HG03108 (cell line): ENCODE measurements around the gene SEMA7A.
A peak's percentile ranks its signal among the peaks of the same experiment; 100 is the strongest.

Experiments used
- ATAC-seq: cut with Tn5 transposase; IDR thresholded peaks from one replicate; pipeline ENCODE4 v1.9.1; 2021; ENCODE audit warnings: moderate library complexity; ENCODE audit not compliant: unreplicated experiment

The SEMA7A gene

DNA sequence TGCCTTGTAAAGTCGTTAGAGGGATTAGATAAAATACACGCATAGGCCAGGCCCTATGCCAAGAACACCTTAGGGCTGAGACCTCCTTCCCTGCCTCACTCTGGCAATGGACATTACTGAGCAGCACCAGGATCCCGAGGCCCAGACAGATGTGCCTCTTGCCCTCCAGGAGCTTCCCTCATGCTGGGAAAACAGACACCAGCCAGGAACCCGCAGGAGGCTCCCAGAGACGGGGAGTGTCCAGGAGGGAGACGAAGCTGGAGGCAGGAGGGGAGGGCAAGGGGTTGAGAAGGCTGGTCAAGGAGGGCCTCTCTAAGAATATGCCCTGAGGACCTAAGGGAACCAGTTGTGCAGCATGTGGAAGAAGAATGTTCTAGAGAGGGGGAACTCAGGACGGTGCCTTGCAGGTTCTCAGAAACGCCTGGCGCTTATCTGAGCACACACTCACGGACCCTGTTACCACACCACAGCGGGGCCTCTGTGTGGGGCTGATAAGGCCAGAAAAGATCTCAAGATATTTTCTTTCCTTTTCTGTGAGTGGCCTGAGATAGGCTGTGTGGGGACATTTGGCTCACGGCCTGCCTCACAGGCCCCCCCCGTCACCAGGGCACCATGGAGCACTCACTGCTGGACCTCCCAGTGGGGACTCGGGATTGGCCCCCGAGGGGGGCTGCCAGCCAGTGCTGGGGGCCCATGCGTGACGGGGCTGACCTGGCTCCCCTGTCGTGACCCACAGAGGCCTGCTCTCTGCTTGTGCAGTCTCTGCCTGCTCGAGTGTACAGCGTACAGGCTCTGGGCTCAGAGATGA is 44.3 kb downstream of the SEMA7A start:
- ATAC-seq = no peak

DNA sequence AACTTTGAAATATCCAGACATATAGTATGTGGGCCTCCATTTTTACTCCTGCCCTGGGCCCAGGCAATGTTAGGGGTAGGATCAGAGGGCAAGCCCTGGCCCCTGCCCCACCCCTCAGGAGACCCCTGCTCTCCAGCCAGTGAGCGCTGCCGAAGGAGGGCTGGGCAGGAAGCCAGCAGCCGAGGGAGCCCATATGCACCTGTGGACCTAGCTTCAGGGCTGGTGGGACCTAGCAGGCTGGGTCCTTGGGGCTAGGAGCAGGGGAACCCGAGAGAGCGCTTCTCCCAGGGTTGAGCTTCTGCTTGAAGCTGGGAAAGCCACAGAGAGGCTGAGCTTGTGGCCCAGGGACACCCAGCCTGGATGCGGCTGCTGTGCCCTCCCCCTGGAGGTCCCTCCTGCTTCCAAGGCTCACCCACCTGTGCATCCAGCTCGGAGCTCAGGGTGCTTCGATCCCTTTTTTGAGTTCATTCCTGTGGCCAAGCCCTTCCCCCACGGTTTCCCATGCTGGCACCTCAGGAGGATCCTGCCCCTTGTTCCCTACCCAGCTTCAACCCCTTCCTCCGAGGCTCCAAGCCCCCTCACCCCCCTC is 45.3 kb downstream of the SEMA7A start:
- no peak for ATAC-seq

DNA sequence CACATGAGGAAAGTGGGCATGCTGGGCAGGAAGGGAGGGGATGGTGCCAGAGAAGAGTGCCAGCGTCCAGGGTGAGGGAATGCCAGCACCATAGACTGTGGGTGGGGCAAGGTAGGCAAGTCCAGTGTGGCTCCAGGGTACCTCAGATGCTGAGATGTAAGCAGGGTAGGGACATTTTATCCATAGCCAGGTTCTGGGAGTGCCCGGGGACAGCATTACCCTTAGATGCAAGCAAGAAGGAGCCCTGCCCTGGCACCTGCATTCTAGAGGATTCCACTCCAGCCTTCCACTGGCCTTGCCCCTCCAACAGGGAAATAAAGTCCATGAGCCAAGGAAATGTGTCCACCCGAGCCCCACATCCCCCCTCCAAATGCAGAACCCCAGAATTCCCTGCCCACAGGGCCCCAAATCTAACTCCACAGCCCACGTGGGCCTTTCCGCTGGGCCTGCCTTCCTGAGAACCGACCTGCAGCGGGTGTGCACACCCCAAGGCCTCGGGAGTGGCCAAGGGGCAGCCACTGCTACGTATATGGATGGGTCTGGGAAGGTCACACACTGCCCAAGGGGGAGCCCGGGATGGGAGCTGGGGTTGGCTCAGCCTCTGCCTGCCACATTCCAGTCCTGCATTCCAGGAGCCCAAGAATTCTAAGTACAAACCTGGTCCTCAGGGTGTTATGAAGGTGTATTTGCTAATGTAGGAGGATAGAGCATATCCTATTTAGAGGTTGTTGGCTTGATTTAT is 46.0 kb downstream of the SEMA7A start:
- no peak for ATAC-seq

DNA sequence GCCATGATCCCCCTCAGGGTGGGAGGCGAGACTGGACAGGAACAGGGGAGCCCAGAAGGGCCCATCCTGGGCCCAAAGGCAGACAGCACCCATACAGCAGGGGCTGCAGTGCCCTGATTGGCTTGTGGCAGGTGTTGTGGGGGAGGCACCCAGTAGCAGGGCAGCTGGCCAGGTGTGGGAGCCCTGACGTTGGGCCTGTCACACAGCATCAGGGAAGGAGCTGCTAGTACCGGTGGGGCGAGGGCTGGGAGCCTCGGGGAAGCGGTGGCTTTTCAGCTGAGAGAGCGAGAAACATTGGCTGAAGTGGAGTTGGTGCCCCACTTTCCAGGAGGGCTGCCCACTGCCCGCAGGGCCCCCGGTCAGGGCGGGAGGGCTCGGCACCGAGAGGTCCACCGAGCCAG is 46.6 kb downstream of the SEMA7A start:
- no peak for ATAC-seq

DNA sequence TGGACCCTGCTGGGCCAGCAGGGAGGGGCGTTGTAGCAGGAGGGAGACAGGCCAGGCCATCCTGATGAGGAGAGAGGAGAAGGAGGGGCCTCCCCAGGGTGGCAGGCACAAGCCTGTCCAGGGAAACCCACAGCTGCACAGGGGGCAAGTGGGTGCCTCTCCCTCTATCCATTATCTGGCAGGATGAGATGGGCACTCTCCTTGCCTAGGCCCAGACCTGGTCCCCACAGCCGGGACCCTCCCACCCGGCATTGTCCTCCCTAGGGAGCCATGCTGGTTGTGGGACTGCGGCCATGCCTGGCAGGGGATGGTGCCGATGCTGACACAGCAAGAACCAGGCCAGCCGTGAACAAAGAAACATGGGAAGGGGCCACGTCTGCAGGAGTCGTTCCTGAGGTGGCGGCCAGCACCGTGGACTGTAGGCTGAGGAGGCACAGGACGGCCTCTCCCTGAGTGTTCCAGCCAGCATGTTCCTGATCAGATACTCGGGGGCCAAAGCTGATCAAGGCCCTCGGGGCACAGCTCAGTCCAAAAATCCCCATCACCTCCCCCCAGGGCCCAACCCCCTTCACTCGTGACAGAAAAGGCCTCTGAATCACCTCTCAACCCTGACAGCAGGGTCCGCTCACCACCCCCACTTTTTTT is 47.1 kb downstream of the SEMA7A start:
- no peak for ATAC-seq

DNA sequence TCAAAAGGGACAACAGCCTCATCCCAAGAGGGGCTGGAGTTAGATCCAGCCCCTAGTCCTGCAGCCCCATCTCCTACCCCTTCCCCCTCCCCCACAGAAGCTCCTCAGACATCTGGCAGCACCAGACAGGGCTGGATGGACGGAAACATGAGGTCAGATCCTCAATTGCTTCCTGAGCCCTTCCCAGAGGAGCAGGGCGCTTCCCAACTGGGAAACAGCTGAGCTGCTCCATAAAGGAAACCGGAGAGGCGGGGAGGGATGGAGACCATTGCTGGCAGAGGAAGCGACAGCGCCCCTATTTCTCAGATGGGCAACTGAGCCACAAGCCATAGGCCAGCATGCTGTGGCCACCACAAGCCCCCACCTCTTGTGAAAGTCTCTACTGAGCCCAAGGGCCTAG is 48.0 kb downstream of the SEMA7A start:
- no peak for ATAC-seq

DNA sequence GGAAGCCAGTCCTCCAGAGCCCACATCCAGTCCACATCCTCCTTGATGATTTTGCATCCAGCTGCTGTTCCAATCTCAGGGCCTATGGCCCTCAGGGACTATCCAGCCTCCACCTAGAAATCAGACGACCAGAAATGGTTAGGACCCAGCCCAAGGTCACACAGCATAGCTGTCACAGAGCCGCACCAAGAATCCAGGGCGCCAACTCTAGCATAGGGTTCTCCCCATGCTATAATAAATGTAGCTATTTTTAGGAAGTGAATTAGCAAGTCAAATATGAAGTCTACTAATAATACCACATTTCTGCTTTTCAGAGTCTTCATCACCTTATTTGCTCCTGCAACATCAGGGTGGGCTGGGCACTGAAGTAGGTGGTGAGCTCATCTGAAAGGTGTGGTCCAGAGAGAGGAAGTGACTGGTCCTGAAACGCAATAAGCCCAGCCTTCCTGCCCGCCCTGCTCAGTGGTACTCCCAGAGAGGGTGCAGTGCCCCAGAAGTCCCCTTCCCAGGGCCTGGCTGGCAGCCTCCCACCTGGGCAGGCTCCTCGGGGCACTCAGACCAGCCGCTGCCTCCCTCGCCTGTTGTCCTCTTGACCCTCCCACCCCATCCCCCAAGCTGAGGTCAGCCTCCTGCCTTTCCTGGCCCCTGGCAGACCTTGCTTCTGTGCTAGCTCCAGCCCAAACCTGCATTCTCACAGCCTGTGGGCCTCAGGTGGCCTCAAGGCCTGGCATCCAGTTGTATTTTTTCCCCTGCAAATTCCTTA is 48.7 kb downstream of the SEMA7A start:
- peak; percentile 48 for ATAC-seq

DNA sequence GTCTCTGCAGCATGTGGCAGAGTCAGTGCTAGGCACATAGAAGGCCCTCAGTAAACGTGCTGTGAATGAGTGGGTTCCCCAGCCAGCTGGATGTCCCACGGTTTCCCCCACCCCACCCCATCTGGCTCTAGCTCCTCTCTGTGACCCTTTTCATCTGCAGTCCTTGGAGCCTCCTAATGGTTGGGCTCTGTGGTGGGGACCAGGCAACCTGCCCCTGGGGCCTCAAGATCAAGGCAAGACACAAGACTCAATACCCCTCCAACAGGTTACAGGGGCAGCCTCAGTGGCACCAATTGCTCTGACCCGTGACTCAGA is 49.2 kb downstream of the SEMA7A start:
- no peak for ATAC-seq

DNA sequence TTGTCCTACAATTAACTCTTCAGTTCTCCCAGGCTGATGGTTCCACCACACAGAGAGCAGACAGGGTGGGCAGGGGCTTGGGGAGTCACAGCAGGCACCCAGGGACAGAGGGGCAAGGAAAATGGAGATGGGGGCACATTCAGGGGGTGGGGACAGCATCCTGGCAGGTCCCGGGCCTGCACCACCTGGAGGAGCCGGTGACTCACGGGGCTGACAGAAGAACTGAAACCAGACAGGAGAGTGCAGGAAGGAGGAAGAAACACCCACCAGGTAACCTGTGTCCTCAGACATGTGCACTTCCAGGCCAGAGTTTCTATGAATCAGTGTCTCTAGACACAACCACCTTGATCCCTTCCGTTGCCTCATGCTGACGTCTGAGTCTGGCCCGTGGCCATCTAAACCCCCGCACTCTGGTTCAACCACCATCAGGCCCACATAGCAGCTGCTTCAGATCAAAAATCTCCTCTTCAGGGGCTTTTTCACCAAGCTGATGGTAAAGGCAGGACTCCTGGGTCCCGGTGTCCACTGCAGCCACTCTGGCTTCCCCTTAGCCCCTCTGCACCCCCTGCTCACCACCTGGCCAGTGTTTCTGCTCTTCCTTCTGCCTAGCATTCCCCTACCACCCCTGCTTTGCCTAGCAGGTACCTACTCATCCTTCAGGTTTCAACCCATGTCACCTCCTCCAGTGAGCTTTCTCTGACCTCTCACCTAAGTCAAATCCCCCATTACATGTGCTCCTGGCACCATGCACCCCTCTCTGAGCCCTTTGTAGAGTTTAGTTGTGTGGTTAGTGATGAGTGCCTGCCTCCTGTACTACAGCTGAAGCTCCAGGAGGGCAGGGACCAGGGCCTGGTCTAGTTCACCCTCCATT is 49.8 kb downstream of the SEMA7A start:
- peak; percentile 40 for ATAC-seq

DNA sequence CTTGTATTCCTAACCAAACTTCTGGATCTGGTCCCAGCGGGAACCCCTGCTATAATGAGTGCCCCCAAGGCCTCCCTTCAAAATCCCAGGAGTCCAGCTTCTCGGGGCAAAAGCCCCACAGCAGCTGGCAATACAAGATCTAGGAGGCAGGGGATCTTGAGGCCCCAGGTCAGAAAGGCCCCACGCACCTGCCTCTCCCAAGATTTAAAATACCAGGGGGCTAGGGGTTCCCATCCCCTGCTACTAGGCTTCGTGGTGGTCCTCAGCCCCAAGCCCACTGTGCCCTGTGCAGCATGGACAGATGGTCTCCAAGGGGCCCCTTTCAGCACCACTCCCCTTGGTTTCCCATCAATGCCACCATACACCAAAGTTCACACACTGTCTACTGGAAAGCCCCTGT is 50.5 kb downstream of the SEMA7A start:
- no peak for ATAC-seq

DNA sequence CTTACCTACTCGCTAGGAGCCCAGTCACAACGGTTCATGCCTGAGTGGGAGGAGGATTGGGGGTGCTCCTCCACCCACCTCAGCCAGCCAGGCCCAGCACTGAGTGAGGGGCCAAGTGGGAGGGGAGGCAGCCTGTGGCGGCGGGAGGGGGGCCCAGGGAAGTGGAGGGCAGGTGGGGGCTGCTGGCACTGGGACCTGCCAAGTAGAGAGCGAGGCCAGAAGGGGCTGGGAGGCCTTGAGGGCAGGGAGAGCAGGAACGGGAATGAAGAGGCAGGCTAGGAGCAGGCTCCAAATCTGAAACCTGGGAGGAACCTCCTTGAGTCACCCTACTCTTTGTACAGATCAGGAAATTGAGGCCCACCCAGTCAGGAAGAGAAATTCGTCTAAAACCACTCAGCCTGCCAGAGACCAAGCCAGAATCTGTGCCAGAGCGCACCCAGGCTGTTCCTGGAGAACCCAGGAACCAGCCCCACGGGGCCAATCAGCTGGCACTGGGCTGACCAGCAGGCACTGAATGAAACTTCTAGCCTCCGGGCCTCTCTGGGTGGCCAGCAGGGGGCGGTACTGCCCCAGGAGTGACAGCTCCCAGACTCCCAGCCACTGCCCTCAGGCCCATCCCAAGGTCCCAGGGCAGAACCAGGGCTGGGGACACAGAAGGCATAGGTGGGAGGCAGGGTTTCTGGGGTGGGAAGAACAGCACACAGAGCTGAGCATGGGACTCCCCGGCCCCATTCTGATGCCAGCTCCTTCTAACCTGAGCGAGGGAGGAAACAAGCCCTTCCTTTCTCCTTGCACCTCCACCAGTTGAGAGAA is 51.5 kb downstream of the SEMA7A start:
- no peak for ATAC-seq

DNA sequence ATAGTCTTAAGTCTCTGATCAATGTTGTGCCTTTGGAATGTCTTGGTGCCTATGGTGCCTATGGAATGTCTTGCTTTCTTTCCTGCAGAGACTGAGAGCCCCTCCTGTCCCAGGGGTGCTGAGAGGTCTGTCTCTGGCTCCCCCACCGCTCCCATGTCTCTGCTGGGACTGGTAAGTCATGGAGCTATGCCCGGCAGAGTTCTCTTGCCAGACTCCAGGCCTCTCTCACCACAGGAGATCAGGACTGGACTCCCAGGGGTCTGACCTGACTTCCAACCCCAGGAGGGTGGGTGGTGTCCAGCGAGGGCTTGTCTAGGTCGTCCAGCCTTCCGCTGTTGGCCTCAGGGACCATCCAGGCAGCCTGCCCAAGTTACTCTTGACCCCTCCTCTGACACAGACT is 52.3 kb downstream of the SEMA7A start:
- no peak for ATAC-seq

DNA sequence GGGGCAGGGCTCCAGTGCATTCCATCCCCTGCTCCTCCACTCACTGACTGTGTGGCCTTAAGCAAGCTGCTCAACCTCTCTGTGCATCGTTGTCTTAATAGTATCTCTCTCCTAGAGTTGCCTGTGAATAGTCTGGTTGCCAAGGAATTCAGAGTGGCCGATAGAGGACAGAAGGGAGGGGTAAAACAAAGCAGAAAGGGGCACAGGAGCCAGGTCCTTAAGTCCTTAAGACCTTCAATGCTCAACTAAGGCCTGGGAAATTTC is 52.6 kb downstream of the SEMA7A start:
- ATAC-seq = no peak

DNA sequence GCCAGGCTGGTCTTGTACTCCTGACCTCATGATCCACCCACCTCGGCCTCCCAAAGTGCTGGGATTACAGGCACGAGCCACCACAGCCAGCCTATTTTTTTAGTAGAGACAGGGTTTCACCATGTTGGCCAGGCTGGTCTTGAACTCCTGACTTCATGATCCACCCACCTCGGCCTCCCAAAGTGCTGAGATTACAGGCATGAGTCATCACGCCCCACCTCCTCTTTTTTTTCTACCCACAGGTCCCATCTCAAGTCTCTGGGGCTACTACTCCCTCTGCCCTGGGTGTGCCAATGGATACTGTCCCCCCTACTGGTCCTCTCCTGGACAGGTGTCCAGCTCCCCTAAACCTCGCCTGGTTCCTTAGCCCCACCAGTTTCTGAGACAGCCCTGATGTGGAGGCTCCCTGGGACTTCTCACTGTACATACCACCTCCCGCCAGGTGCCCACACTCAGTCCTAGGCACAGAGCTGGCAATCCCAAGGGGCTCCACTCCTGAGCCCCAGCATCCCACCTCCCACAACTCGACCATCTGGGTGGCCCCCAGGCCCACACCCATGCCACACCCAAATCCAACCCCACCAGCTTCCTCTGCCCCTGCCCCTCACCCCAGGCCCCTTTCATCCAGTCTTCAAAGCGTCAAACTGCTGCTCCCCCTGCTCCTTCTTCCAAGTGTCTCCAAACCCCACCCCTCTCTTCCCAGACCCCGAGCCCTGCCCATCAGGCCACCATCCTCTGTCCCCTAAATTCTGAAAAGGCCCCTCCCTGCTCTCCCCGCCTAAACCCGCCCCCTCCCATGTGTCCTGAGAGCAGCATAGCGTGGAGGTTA is 53.2 kb downstream of the SEMA7A start:
- no peak for ATAC-seq

DNA sequence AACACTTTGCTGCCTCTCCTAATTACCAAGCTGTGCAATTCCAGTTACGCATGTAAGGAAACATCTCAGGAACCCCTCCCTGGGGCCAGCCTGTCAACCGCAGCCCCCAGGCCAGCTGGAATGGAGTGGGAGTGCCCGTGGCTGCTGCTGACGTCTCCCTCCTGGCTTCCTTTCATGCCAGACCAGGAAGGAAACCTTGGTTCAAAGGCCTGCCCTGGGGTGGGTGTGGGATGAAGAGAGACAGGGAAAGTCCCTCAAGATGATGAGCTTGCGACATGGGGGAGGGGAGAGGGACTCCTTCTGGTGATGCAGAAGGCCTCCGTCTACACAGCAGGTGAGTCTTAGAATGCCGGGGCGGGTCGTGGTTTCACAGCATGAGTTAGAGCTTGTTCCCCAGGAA is 54.9 kb downstream of the SEMA7A start:
- ATAC-seq = no peak

DNA sequence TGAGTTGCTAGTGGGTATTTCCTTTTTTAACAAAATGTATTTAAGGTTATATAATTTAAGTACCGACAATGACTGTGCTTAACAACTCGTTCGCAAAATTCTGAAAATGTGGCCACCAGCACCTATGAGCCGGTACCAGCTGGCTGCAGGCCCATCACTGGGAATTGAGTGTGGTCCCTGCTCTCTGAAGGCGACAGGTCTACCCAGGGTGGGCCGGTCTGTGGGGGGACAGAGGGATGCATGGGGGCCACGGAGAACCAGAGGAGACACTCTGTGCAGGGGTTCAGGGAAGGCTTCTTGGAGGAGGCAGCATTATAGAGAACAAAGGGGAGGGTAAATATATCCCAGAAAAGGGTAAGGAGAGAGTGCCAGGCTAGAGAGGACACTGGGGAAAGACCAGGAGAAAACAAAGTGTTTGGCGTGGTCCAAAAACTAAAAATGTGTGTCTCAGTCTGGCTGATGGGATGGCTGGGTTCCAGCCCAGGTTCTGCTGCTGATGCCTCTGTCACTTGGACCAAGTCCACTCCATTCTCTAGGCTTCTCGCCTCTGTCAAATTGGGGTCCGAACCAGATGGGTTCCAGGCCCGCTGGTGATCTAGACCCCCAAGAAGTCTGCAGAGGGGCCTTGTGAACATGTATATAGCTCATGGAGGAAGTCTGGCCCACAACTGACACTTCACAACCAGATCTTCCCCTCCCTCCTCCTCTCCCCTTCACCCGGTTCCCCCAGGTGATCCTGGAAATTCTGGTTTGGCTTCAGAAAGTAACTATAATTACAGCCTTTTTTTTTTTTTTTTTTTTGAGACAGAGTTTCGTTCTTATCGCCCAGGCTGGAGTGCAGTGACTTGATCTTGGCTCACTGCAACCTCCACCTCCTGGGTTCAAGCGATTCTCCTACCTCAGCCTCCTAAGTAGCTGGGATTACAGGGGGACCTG is 55.7 kb downstream of the SEMA7A start:
- ATAC-seq = no peak

DNA sequence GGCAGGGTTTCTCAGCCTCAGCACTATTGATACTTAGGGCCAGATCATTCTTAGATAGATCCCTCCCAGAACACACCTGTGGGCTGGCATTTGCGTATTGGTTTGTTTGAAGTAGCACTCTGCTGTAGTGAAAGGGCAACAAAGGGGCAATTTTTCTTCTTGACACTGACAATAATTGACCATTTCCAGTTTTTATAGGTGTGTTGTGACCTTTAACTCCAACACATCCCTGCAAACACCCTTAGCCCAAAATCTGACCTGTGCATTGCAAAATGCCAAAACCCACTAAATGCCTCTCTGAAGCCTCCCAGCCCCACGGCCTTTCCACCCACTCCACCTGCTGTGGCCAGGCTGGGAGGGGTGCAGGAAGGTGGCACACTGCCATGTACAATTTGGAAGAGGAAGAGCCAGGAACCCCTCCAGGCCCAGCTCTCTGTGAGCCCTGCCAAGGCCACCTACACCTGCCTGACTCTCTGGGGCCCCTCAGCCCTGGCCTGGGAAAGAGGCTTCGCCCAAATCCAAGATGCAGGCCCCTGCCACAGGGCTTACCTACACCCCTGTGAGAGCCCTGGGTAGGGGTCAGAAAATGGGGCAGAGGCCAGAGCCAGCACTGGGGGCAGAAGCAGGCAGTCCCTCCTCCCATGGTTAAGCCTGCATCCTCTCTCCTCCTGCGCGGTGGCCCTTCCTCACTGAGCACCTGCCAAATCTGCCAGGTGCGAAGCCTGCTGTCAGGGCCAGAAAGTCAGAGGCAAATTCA is 56.8 kb downstream of the SEMA7A start:
- ATAC-seq = no peak
